SK-N-SH (cell line): Measurements from ENCODE around the gene PDE9A. TPM values are rescaled to one million over a fixed set of nuclear protein-coding genes. Genes with fewer than 3 reads are reported as not detected.

Source experiments
- CTCF ChIA-PET: fragments of 300-600, 350-600 bp; formaldehyde crosslinking; extraction: SDS; loops from one replicate; lab custom pipeline; 2021; lab: Yijun Ruan, JAX
- POLR2A ChIA-PET: fragments of 350-600 bp; sonication (Branson Sonifier 250); formaldehyde crosslinking; extraction: SDS; loops from one replicate; lab custom pipeline; 2020; ENCODE audit warnings: antibody characterized with exemption, inconsistent platforms; lab: Yijun Ruan, JAX
- DNase-seq: peaks from one replicate; pipeline ENCODE4 v3.0.0; 2012
- H2AFZ ChIP-seq: fragments of 200-600 bp; sonication (generic); 2 replicates; pipeline ENCODE4 v1.8.1; 2016; ENCODE audit warnings: antibody characterized with exemption, mild to moderate bottlenecking, low read depth
- H3F3A ChIP-seq: fragments of 200-600 bp; sonication (generic); replicated peaks from 2 replicates; pipeline ENCODE3; 2016; ENCODE audit warnings: antibody characterized with exemption, mild to moderate bottlenecking; ENCODE audit not compliant: insufficient read depth
- H3K27ac ChIP-seq, 2 experiments: fragments of 200-500 bp in 1 of 2; fragments of 200-600 bp in 1 of 2; sonication (Bioruptor generic) in 1 of 2; sonication (generic), shearing (Covaris generic) in 1 of 2; 2 replicates each; pipeline versions ENCODE4 v1.5.1 to v1.6.1; 2014 to 2016; ENCODE audit warnings: low read depth in 2 of 2, inconsistent platforms in 1 of 2, low read length in 1 of 2, mild to moderate bottlenecking in 1 of 2, mixed read lengths in 1 of 2
- H3K27me3 ChIP-seq: fragments of 200-600 bp; sonication (generic), shearing (Covaris generic); 2 replicates; pipeline ENCODE4 v1.6.1; 2016; ENCODE audit warnings: mixed run types; ENCODE audit not compliant: insufficient read depth
- H3K36me3 ChIP-seq, 2 experiments: fragments of 200-500 bp in 1 of 2; fragments of 200-600 bp in 1 of 2; sonication (Bioruptor generic) in 1 of 2; sonication (generic) in 1 of 2; replicated peaks in 1 of 2; 2 replicates each; pipeline versions ENCODE3 to v1.5.1; 2014 to 2016; ENCODE audit warnings: low read length in 1 of 2, mild to moderate bottlenecking in 1 of 2; ENCODE audit not compliant: insufficient read depth in 2 of 2, control insufficient read depth in 1 of 2
- H3K4me1 ChIP-seq, 2 experiments: fragments of 200-500 bp in 1 of 2; fragments of 200-600 bp in 1 of 2; sonication (Bioruptor generic) in 1 of 2; sonication (generic), shearing (Covaris generic) in 1 of 2; 2 replicates each; pipeline versions ENCODE4 v1.5.1 to v1.6.1; 2014 to 2016; ENCODE audit warnings: low read depth in 1 of 2, low read length in 1 of 2, mixed run types in 1 of 2; ENCODE audit not compliant: insufficient read depth in 2 of 2, control insufficient read depth in 1 of 2
- H3K4me2 ChIP-seq: fragments of 200-600 bp; sonication (generic), shearing (Covaris generic); 2 replicates; pipeline ENCODE4 v1.6.1; 2017; ENCODE audit warnings: mixed run types
- H3K4me3 ChIP-seq, 2 experiments: fragments of 200-500 bp in 1 of 2; fragments of 200-600 bp in 1 of 2; sonication (Bioruptor generic) in 1 of 2; sonication (generic), shearing (Covaris generic) in 1 of 2; 2 replicates each; pipeline versions ENCODE4 v1.5.1 to v1.8.1; 2014 to 2016; ENCODE audit warnings: low read depth in 2 of 2, inconsistent platforms in 1 of 2, low read length in 1 of 2, mild to moderate bottlenecking in 1 of 2, mixed read lengths in 1 of 2, moderate library complexity in 1 of 2
- H3K79me2 ChIP-seq: fragments of 200-600 bp; sonication (generic); 2 replicates; pipeline ENCODE4 v1.8.1; 2017; ENCODE audit warnings: mild to moderate bottlenecking; ENCODE audit not compliant: insufficient read depth
- H3K9ac ChIP-seq: fragments of 200-600 bp; sonication (generic); 2 replicates; pipeline ENCODE4 v1.6.1; 2017; ENCODE audit warnings: mixed run types
- H3K9me2 ChIP-seq: fragments of 200-600 bp; sonication (generic); 2 replicates; pipeline ENCODE4 v1.6.1; 2017; ENCODE audit warnings: mixed run types
- H3K9me3 ChIP-seq: fragments of 200-600 bp; sonication (generic); 2 replicates; pipeline ENCODE4 v1.6.1; 2017; ENCODE audit warnings: mixed run types, mild to moderate bottlenecking, moderate library complexity
- H4K20me1 ChIP-seq: fragments of 200-600 bp; sonication (generic); 2 replicates; pipeline ENCODE4 v1.6.1; 2017; ENCODE audit warnings: mild to moderate bottlenecking, mixed run types; ENCODE audit not compliant: insufficient read depth
- ELF1 ChIP-seq: IDR thresholded peaks from 2 replicates; pipeline ENCODE4 v1.4.0; 2012
- EP300 ChIP-seq, 2 experiments: IDR thresholded peaks; 2 replicates each; pipeline versions ENCODE4 v1.4.0 to v1.6.1; 2012; ENCODE audit warnings: borderline replicate concordance in 1 of 2, low read depth in 1 of 2, low read length in 1 of 2
- FOSL2 ChIP-seq: IDR thresholded peaks from 2 replicates; pipeline ENCODE4 v1.4.0; 2012; ENCODE audit warnings: low read depth, mild to moderate bottlenecking, moderate library complexity, borderline replicate concordance
- FOXM1 ChIP-seq: IDR thresholded peaks from 2 replicates; pipeline ENCODE4 v1.4.0; 2012; ENCODE audit warnings: low read depth, mild to moderate bottlenecking
- JUND ChIP-seq: IDR thresholded peaks from 2 replicates; pipeline ENCODE4 v1.4.0; 2012
- MAX ChIP-seq: IDR thresholded peaks from 2 replicates; pipeline ENCODE4 v1.4.0; 2012; ENCODE audit warnings: low read depth
- NFIC ChIP-seq: IDR thresholded peaks from 2 replicates; pipeline ENCODE4 v1.4.0; 2012; ENCODE audit warnings: borderline replicate concordance
- NRF1 ChIP-seq: IDR thresholded peaks from 2 replicates; pipeline ENCODE4 v1.6.1; 2012; ENCODE audit warnings: low read depth, mild to moderate bottlenecking, low read length
- POLR2AphosphoS5 ChIP-seq: IDR thresholded peaks from 2 replicates; pipeline ENCODE4 v1.6.1; 2012; ENCODE audit warnings: low read depth, low read length
- RAD21 ChIP-seq: IDR thresholded peaks from 2 replicates; pipeline ENCODE4 v1.6.1; 2012; ENCODE audit warnings: mild to moderate bottlenecking, low read length
- REST ChIP-seq: IDR thresholded peaks from 2 replicates; pipeline ENCODE4 v1.6.1; 2012; ENCODE audit warnings: mild to moderate bottlenecking, low read depth, low read length, moderate library complexity
- SMC3 ChIP-seq: IDR thresholded peaks from 2 replicates; pipeline ENCODE4 v1.6.1; 2012; ENCODE audit warnings: low read depth, low read length, improper control_type of control experiment
- TAF1 ChIP-seq: IDR thresholded peaks from 2 replicates; pipeline ENCODE4 v1.6.1; 2012; ENCODE audit warnings: low read depth, mild to moderate bottlenecking, low read length, moderate library complexity, borderline replicate concordance
- TCF12 ChIP-seq: IDR thresholded peaks from 2 replicates; pipeline ENCODE4 v1.4.0; 2012
- USF1 ChIP-seq: IDR thresholded peaks from 2 replicates; pipeline ENCODE4 v1.4.0; 2012; ENCODE audit warnings: low read depth, borderline replicate concordance
- USF2 ChIP-seq: fragments of 150-350 bp; IDR thresholded peaks from 2 replicates; pipeline ENCODE4 v1.6.1; 2017; ENCODE audit warnings: antibody characterized with exemption, low read length, low read depth, borderline replicate concordance
- ZBTB33 ChIP-seq: IDR thresholded peaks from 2 replicates; pipeline ENCODE4 v1.4.0; 2012; ENCODE audit warnings: low read depth, borderline replicate concordance
- WGBS: methylation state at CpG from one replicate; pipeline ENCODE4 v1.1.6; 2017; ENCODE audit warnings: low lambda C conversion rate; 5-methylcytosine and 5-hydroxymethylcytosine counted together
- polyA plus RNA-seq, 3 experiments: library from polyadenylated mRNA; depleted of rRNA; stranded (reverse); fragments of >200 nt; gene quantifications; 2 replicates each; pipeline ENCODE4 v1.2.3, GENCODE V29; 2012

Gene PDE9A
- polyA plus RNA-seq, 1 of the 3 experiments (the other 2 are of a cell fraction): 0.28 TPM

- Histone ChIP-seq H3K36me3 (no peaks in the 10 kb centered on the region), H2AFZ (no peak overlapping the region), H3F3A (no peaks in the 10 kb centered on the region), H3K4me2 (no peak overlapping the region), H3K9ac (no peak overlapping the region), H3K27me3 (no peaks in the 10 kb centered on the region), H3K4me3 (no peak overlapping the region), H3K4me1 (no peaks in the 10 kb centered on the region), H3K9me2 (no peaks in the 10 kb centered on the region), H3K79me2 (no peaks in the 10 kb centered on the region), H4K20me1 (no peaks in the 10 kb centered on the region), H3K9me3 (no peaks in the 10 kb centered on the region), H3K27ac (no peak overlapping the region)
- ChIA-PET POLR2A (no interaction called here), CTCF (no interaction called here)
- WGBS: 66% methylated on average over 16 of the region's 17 CpGs
- TF ChIP-seq FOXM1 (no peak), MAX (no peak), USF2 (no peak), TAF1 (no peak), RAD21 (no peak), EP300 (IDR thresholded peaks at IDR 0.05; ENCODE audit: borderline replicate concordance in 1 of 2, low read depth in 1 of 2, low read length in 1 of 2) (no peak), POLR2AphosphoS5 (no peak), ELF1 (no peak), TCF12 (no peak), SMC3 (no peak), JUND (no peak), ZBTB33 (no peak), NFIC (no peak), USF1 (no peak), NRF1 (no peak), FOSL2 (no peak), REST (no peak)
- no peak for DNase-seq
These were observed 104.6 kb downstream of the PDE9A start for GRCh38 chr21:42757826-42758655.
